Bone marrow (tissue), 2 donors: ENCODE measurements around the gene NSMCE1.
A peak's percentile ranks its signal among the peaks of the same experiment; 100 is the strongest.

ENCODE experiments used
- DNase-seq, 2 donors: peaks; one replicate each; lab custom pipeline; 2025; lab: John Stamatoyannopoulos, UW

Gene NSMCE1

GRCh38 chr16:27243725-27244362 lies 24.7 kb downstream of the NSMCE1 start:
- DNase-seq = no peak

- DNase-seq = peak in 1 of 2 donors; percentile 73
These were observed 25.5 kb downstream of the NSMCE1 start for GRCh38 chr16:27242868-27243590.

- DNase-seq = no peak
These were observed 26.2 kb downstream of the NSMCE1 start for GRCh38 chr16:27242398-27242797.

GRCh38 chr16:27241658-27242057 lies 26.9 kb downstream of the NSMCE1 start:
- DNase-seq = no peak

GRCh38 chr16:27240948-27241531 lies 27.5 kb downstream of the NSMCE1 start:
- no peak for DNase-seq

GRCh38 chr16:27239906-27240655 lies 28.5 kb downstream of the NSMCE1 start:
- DNase-seq = no peak

GRCh38 chr16:27239026-27239425 lies 29.5 kb downstream of the NSMCE1 start:
- no peak for DNase-seq

GRCh38 chr16:27238591-27238990 lies 30.0 kb downstream of the NSMCE1 start:
- DNase-seq = no peak

GRCh38 chr16:27238016-27238587 lies 30.5 kb downstream of the NSMCE1 start:
- DNase-seq = no peak

- peak; percentile 38 to 79 for DNase-seq
These were observed 31.2 kb downstream of the NSMCE1 start for GRCh38 chr16:27237219-27238015.

- no peak for DNase-seq
These were observed 31.8 kb downstream of the NSMCE1 start for GRCh38 chr16:27236635-27237218.

- DNase-seq = no peak
These were observed 32.7 kb downstream of the NSMCE1 start for GRCh38 chr16:27235938-27236245.

- peak; percentile 46 to 99 for DNase-seq
These were observed 33.3 kb downstream of the NSMCE1 start for GRCh38 chr16:27235055-27235937.

- DNase-seq = no peak
These were observed 34.0 kb downstream of the NSMCE1 start for GRCh38 chr16:27234603-27235002.

- DNase-seq = no peak
These were observed 34.4 kb downstream of the NSMCE1 start for GRCh38 chr16:27234171-27234570.

GRCh38 chr16:27233731-27234130 lies 34.8 kb downstream of the NSMCE1 start:
- no peak for DNase-seq

- DNase-seq = no peak
These were observed 35.5 kb downstream of the NSMCE1 start for GRCh38 chr16:27232901-27233625.

GRCh38 chr16:27232061-27232900 lies 36.3 kb downstream of the NSMCE1 start:
- DNase-seq = peak in 1 of 2 donors; percentile 52

- DNase-seq = no peak
These were observed 36.9 kb downstream of the NSMCE1 start for GRCh38 chr16:27231692-27232060.
